Measurements from ENCODE around the gene RNF38. TPM values are rescaled to one million over a fixed set of nuclear protein-coding genes. Genes with fewer than 3 reads are reported as not detected.

RNF38 gene
- total RNA-seq, 1 experiment from 2014 or later, result 18.1 TPM

DNA sequence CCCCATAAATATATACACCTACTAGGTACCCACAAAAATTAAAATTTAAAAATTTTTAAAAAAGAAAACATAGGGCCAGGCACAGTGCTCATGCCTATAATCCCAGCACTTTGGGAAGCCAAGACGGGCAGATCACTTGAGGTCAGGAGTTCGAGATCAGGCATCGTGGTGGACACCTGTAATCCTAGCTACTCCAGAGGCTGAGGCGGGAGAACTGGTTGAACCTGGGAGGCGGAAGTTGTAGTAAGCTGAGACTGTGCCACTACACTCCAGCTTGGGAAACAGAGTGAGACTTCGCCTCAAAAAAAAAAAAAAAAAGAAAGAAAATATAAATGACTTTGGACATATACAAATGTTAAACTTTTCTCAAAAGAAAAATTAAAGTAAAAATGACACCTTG lies 33.3 kb upstream of the RNF38 start:
- ChIA-PET CTCF (no interaction called here), POLR2A (no interaction called here), RAD21 (ENCODE audit: low non-redundant PET in 1 of 2, low total read pairs in 2 of 2, uncharacterized antibody in 2 of 2, unreplicated experiment in 2 of 2) (interaction anchor here in 1 of 2 experiments (0.7 to 1.0 kb wide), 2 partner anchors 15 to 208 kb away, joined by 3 to 4 read pairs; no protein-coding TSS in a partner anchor)
- no TSS peak for BruUV-seq (replicated peaks)
- H3K4me2 ChIP-seq (ENCODE audit: low read length), result no peak overlapping the region
- H3K27me3 ChIP-seq (ENCODE audit: insufficient read depth, low read length), result no peaks in the 10 kb centered on the region
- no peaks in the 10 kb centered on the region for H3K9me3 ChIP-seq (ENCODE audit: control insufficient read depth in 1 of 2, insufficient read depth in 1 of 2, low read depth in 1 of 2, low read length in 2 of 2)
- ATAC-seq (no peak), DNase-seq (ENCODE audit: low read depth, low spot score) (no peak)
- no peaks in the 10 kb centered on the region for H3K36me3 ChIP-seq (ENCODE audit: control insufficient read depth in 1 of 2, insufficient read depth in 2 of 2, low read length in 2 of 2)
- no peak for TF ChIP-seq EZH2phosphoT487 (IDR thresholded peaks at IDR 0.05; ENCODE audit: borderline replicate concordance)
- TF ChIP-seq SP1 (IDR thresholded peaks at IDR 0.05; ENCODE audit: low read depth), result no peak
- TF ChIP-seq YY1 (IDR thresholded peaks at IDR 0.05; ENCODE audit: extremely low read depth, insufficient replicate concordance, low read depth, low read length), result no peak
- TF ChIP-seq, protein P1, sequence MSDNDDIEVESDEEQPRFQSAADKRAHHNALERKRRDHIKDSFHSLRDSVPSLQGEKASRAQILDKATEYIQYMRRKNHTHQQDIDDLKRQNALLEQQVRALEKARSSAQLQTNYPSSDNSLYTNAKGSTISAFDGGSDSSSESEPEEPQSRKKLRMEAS (IDR thresholded peaks at IDR 0.05), result no peak
- TF ChIP-seq, protein P2, sequence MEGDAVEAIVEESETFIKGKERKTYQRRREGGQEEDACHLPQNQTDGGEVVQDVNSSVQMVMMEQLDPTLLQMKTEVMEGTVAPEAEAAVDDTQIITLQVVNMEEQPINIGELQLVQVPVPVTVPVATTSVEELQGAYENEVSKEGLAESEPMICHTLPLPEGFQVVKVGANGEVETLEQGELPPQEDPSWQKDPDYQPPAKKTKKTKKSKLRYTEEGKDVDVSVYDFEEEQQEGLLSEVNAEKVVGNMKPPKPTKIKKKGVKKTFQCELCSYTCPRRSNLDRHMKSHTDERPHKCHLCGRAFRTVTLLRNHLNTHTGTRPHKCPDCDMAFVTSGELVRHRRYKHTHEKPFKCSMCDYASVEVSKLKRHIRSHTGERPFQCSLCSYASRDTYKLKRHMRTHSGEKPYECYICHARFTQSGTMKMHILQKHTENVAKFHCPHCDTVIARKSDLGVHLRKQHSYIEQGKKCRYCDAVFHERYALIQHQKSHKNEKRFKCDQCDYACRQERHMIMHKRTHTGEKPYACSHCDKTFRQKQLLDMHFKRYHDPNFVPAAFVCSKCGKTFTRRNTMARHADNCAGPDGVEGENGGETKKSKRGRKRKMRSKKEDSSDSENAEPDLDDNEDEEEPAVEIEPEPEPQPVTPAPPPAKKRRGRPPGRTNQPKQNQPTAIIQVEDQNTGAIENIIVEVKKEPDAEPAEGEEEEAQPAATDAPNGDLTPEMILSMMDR (IDR thresholded peaks at IDR 0.05 in 2 of 3, conservative IDR thresholded peaks at IDR 0.05 in 1 of 3; ENCODE audit: borderline replicate concordance in 1 of 3, insufficient read depth in 1 of 3, low read depth in 2 of 3, low read length in 2 of 3), result no peak
- no peak for TF ChIP-seq EZH2 (IDR thresholded peaks at IDR 0.05)
- TF ChIP-seq TCF7L2 (IDR thresholded peaks at IDR 0.05; ENCODE audit: borderline replicate concordance, extremely low read depth, insufficient read depth, insufficient read length), result no peak
- no peak for TF ChIP-seq POLR2AphosphoS5 (IDR thresholded peaks at IDR 0.05; ENCODE audit: low read depth, low read length)
- TF ChIP-seq SIN3A (IDR thresholded peaks at IDR 0.05; ENCODE audit: low read depth), result no peak
- TF ChIP-seq RAD21 (IDR thresholded peaks at IDR 0.05; ENCODE audit: low read depth), result no peak
- no peak for TF ChIP-seq EGR1 (IDR thresholded peaks at IDR 0.05; ENCODE audit: low read depth)
- TF ChIP-seq ATF3 (IDR thresholded peaks at IDR 0.05), result no peak
- TF ChIP-seq ZNF274 (IDR thresholded peaks at IDR 0.05; ENCODE audit: low read depth, low read length), result no peak
- no peak overlapping the region for H2AFZ ChIP-seq (ENCODE audit: low read depth, low read length, poor library complexity, severe bottlenecking)
- no peak overlapping the region for H3K9ac ChIP-seq (ENCODE audit: low read length)
- no peaks in the 10 kb centered on the region for H3K9me2 ChIP-seq (ENCODE audit: insufficient read depth)
- H3K4me3 ChIP-seq (replicated peaks in 1 of 2; ENCODE audit: low read depth in 1 of 2, low read length in 2 of 2), result no peak overlapping the region
- H4K20me1 ChIP-seq (ENCODE audit: insufficient read depth), result no peaks in the 10 kb centered on the region
- intact Hi-C loops (cut with micrococcal nuclease), result no loop called here
- no peaks in the 10 kb centered on the region for H3K79me2 ChIP-seq (ENCODE audit: insufficient read depth, low read length)
- no peaks in the 10 kb centered on the region for H3K4me1 ChIP-seq (ENCODE audit: control insufficient read depth in 1 of 2, insufficient read depth in 2 of 2, low read length in 2 of 2)
- H3K27ac ChIP-seq (ENCODE audit: low read depth, low read length), result no peak overlapping the region
